ENCODE measurements around the gene NECTIN1. TPM values are rescaled to one million over a fixed set of nuclear protein-coding genes. Genes with fewer than 3 reads are reported as not detected.

The NECTIN1 gene
- total RNA-seq, 6 donors from 2014 or later: 1.4 to 12.6 (median 7.6) TPM

GRCh38 chr11:119647254-119647653, 81.7 kb downstream of the NECTIN1 start:
- Histone ChIP-seq H3K9me3 (no peaks in the 10 kb centered on the region), H3K27ac (no peak overlapping the region), H3K27me3 (no peaks in the 10 kb centered on the region), H3K4me1 (peaks cover 0 to 3% (median 0%) of the 10 kb centered on the region in 4 donors), H3K36me3 (no peaks in the 10 kb centered on the region), H3K4me3 (no peak overlapping the region)
- DNase-seq (no peak), ATAC-seq (ENCODE audit: low FRiP score in 2 of 2) (no peak)
- no peak for TF ChIP-seq POLR2A (IDR thresholded peaks at IDR 0.05)
- TF ChIP-seq CTCF (IDR thresholded peaks at IDR 0.05): no peak
- no peak for TF ChIP-seq EP300 (IDR thresholded peaks at IDR 0.05)
- no peak for TF ChIP-seq POLR2AphosphoS5 (IDR thresholded peaks at IDR 0.05)
- 81 to 86% methylated on average over 3 of the region's 3 CpGs for WGBS, 2 donors

GRCh38 chr11:119645018-119645417, 84.0 kb downstream of the NECTIN1 start:
- ATAC-seq (ENCODE audit: low FRiP score in 2 of 2): no peak
- H3K36me3 ChIP-seq: no peaks in the 10 kb centered on the region
- H3K4me3 ChIP-seq: no peak overlapping the region
- no peaks in the 10 kb centered on the region for H3K9me3 ChIP-seq
- no peak overlapping the region for H3K27ac ChIP-seq
- TF ChIP-seq POLR2AphosphoS5 (IDR thresholded peaks at IDR 0.05) (no peak), EP300 (IDR thresholded peaks at IDR 0.05) (no peak), POLR2A (IDR thresholded peaks at IDR 0.05) (no peak), CTCF (IDR thresholded peaks at IDR 0.05) (no peak)
- no peaks in the 10 kb centered on the region for H3K4me1 ChIP-seq
- no peak for DNase-seq
- H3K27me3 ChIP-seq: no peaks in the 10 kb centered on the region
- WGBS, 2 donors: 69 to 83% methylated on average over 3 to 5 of the region's 5 CpGs

GRCh38 chr11:119644502-119644901, 84.5 kb downstream of the NECTIN1 start:
- Histone ChIP-seq H3K4me3 (no peak overlapping the region), H3K4me1 (no peaks in the 10 kb centered on the region), H3K9me3 (no peaks in the 10 kb centered on the region), H3K36me3 (no peaks in the 10 kb centered on the region), H3K27ac (no peak overlapping the region), H3K27me3 (no peaks in the 10 kb centered on the region)
- no peak for TF ChIP-seq CTCF (IDR thresholded peaks at IDR 0.05)
- TF ChIP-seq EP300 (IDR thresholded peaks at IDR 0.05): no peak
- no peak for TF ChIP-seq POLR2AphosphoS5 (IDR thresholded peaks at IDR 0.05)
- TF ChIP-seq POLR2A (IDR thresholded peaks at IDR 0.05): no peak
- no peak for ATAC-seq (ENCODE audit: low FRiP score in 2 of 2)
- DNase-seq: no peak
- WGBS, 2 donors: 83 to 86% methylated on average over 7 of the region's 7 CpGs

GRCh38 chr11:119643876-119644225, 85.1 kb downstream of the NECTIN1 start:
- TF ChIP-seq EP300 (IDR thresholded peaks at IDR 0.05) (no peak), POLR2A (IDR thresholded peaks at IDR 0.05) (no peak), POLR2AphosphoS5 (IDR thresholded peaks at IDR 0.05) (no peak), CTCF (IDR thresholded peaks at IDR 0.05) (no peak)
- ATAC-seq (ENCODE audit: low FRiP score in 2 of 2) (no peak), DNase-seq (no peak)
- no peaks in the 10 kb centered on the region for H3K27me3 ChIP-seq
- H3K9me3 ChIP-seq: no peaks in the 10 kb centered on the region
- H3K27ac ChIP-seq: no peak overlapping the region
- H3K36me3 ChIP-seq: no peaks in the 10 kb centered on the region
- no peak overlapping the region for H3K4me3 ChIP-seq
- 100% methylated on average over 3 of the region's 5 CpGs; no CpG with 5 or more reads in 1 of the 2 donors for WGBS, 2 donors
- no peaks in the 10 kb centered on the region for H3K4me1 ChIP-seq

GRCh38 chr11:119643212-119643875, 85.7 kb downstream of the NECTIN1 start:
- no peaks in the 10 kb centered on the region for H3K36me3 ChIP-seq
- TF ChIP-seq CTCF (IDR thresholded peaks at IDR 0.05): no peak
- 75 to 80% methylated on average over 9 to 10 of the region's 10 CpGs for WGBS, 2 donors

More at GRCh38 chr11:119643212-119643875, 85.7 kb downstream of the NECTIN1 start:
- H3K27ac ChIP-seq: no peak overlapping the region
- ATAC-seq (ENCODE audit: low FRiP score in 2 of 2): no peak
- H3K9me3 ChIP-seq: no peaks in the 10 kb centered on the region
- DNase-seq: no peak
- no peaks in the 10 kb centered on the region for H3K27me3 ChIP-seq
- H3K4me1 ChIP-seq: no peaks in the 10 kb centered on the region
- no peak overlapping the region for H3K4me3 ChIP-seq

Data from upper lobe of left lung (tissue), 6 donors.